Mesothelial cell of epicardium (in vitro differentiated cells): Measurements from ENCODE around the gene CEP85. TPM values are rescaled to one million over a fixed set of nuclear protein-coding genes. Genes with fewer than 3 reads are reported as not detected.
A peak's percentile ranks its signal among the peaks of the same experiment; 100 is the strongest.

ENCODE experiments used
- DNase-seq, 2 experiments: peaks; one replicate each; pipeline ENCODE4 v3.0.0; 2021; ENCODE audit warnings: low spot score in 2 of 2; ENCODE audit not compliant: unreplicated experiment in 2 of 2
- H3K27ac Mint-ChIP-seq: 2 replicates; pipeline ENCODE4 v1.8.0; 2021; ENCODE audit warnings: mixed read lengths
- H3K27me3 Mint-ChIP-seq: 2 replicates; pipeline ENCODE4 v1.8.0; 2021; ENCODE audit warnings: low read depth, mixed read lengths
- H3K36me3 Mint-ChIP-seq: 2 replicates; pipeline ENCODE4 v1.8.0; 2021; ENCODE audit warnings: mixed read lengths
- H3K4me1 Mint-ChIP-seq: 2 replicates; pipeline ENCODE4 v1.8.0; 2021; ENCODE audit warnings: mixed read lengths
- H3K4me3 Mint-ChIP-seq: 2 replicates; pipeline ENCODE4 v1.8.0; 2021; ENCODE audit warnings: mild to moderate bottlenecking, moderate library complexity, mixed read lengths
- H3K9me3 Mint-ChIP-seq: 2 replicates; pipeline ENCODE4 v1.8.0; 2021; ENCODE audit warnings: mixed read lengths
- total RNA-seq: library from RNA; stranded (reverse); gene quantifications from 3 replicates; pipeline ENCODE4 v1.2.1, GENCODE V29; 2021
- TF ChIP-seq, protein P1 (sequence below): fragments of 200-600 bp; sonication (generic); IDR thresholded peaks from one replicate; pipeline ENCODE4 v1.5.0; 2021; ENCODE audit warnings: antibody characterized with exemption; ENCODE audit not compliant: unreplicated experiment

The CEP85 gene
- total RNA-seq, 1 donor from 2014 or later = 20.3 TPM

DNA sequence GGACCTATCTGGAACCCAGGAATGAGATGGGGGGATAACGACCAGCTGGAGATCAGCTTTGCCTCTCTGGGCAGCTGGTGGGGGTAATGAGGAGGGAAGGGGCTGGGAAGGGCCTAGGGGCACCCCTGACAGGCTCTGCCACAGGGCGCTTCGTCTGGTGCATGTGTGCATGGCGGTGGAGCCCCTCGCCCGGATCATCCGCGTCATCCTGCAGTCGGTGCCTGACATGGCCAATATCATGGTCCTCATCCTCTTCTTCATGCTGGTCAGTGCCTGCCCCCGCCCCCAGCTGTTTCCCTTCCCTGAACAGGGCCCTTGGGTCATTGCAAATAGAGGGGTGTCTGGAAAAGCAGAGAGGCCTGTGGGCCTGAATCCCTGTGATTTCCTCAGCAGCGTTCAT is 36.2 kb upstream of the CEP85 start:
- TF ChIP-seq, protein P1, sequence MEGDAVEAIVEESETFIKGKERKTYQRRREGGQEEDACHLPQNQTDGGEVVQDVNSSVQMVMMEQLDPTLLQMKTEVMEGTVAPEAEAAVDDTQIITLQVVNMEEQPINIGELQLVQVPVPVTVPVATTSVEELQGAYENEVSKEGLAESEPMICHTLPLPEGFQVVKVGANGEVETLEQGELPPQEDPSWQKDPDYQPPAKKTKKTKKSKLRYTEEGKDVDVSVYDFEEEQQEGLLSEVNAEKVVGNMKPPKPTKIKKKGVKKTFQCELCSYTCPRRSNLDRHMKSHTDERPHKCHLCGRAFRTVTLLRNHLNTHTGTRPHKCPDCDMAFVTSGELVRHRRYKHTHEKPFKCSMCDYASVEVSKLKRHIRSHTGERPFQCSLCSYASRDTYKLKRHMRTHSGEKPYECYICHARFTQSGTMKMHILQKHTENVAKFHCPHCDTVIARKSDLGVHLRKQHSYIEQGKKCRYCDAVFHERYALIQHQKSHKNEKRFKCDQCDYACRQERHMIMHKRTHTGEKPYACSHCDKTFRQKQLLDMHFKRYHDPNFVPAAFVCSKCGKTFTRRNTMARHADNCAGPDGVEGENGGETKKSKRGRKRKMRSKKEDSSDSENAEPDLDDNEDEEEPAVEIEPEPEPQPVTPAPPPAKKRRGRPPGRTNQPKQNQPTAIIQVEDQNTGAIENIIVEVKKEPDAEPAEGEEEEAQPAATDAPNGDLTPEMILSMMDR = no peak
- Mint-ChIP-seq H3K9me3 (no peaks in the 10 kb centered on the region), H3K27ac (no peak overlapping the region), H3K4me3 (no peak overlapping the region), H3K27me3 (peaks cover 4% of the 10 kb centered on the region), H3K4me1 (peaks cover 26% of the 10 kb centered on the region), H3K36me3 (no peaks in the 10 kb centered on the region)
- DNase-seq = no peak

DNA sequence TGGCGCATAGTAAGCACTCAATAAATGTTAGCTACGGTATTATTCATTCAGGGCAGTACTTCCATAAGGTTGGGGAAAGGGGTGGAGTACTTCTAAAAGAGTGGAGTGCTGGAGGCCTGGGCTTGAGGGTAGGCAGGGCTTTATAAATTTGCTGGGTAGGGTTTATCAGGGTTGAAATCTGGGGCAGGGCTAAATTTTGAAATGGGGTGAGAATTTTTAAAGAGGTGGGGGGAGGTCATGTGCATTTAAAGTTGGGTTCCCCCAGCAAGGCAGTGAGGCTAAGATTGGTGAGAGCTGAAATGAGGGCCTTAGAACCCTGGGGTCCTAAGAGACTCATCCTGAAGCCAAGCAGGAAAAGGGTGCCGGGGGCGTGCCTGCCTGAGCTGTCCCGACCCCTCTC is 33.6 kb upstream of the CEP85 start:
- H3K27ac Mint-ChIP-seq = peak overlapping the region; percentile 81
- TF ChIP-seq, protein P1 = no peak
- peaks cover 13% of the 10 kb centered on the region for H3K27me3 Mint-ChIP-seq
- H3K4me3 Mint-ChIP-seq = peak overlapping the region; percentile 43
- no peaks in the 10 kb centered on the region for H3K36me3 Mint-ChIP-seq
- no peaks in the 10 kb centered on the region for H3K9me3 Mint-ChIP-seq
- H3K4me1 Mint-ChIP-seq = peaks cover 26% of the 10 kb centered on the region
- no peak for DNase-seq

DNA sequence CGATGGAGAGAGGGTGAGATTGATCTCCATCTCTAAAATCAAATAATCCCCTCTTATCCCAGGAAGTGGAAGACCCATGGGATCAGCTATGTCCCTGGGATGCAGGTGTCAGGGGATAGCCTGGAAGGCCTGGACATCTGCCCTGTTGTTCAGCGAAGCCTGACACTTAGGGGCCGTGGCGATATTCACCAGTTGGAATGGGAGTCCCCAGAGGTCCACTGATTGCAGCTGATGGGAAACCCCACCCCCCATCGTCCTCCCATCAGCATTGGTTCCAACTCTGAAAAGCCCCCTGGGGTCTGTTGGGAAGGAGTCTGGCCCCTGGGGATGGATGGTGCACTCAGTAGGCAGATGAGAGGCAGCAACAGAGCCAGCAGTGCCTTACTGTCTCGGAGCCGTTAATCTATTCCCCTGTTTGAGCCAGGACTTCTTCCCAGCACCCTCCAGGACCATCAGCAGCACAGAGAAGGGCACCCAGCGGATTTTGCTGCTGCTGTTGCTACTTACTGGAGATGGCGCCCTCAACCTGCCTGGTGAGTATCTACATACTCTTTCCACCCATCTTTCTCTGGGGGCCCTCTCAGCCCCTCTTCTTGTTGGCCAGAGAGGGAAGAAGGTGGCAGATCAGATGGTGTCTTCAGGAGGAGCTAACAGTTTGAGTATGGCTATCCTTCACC is 30.2 kb upstream of the CEP85 start:
- Mint-ChIP-seq H3K36me3 (no peaks in the 10 kb centered on the region), H3K4me3 (no peak overlapping the region), H3K27ac (no peak overlapping the region), H3K4me1 (peaks cover 26% of the 10 kb centered on the region), H3K9me3 (no peaks in the 10 kb centered on the region), H3K27me3 (peaks cover 13% of the 10 kb centered on the region)
- no peak for DNase-seq
- TF ChIP-seq, protein P1 = no peak

DNA sequence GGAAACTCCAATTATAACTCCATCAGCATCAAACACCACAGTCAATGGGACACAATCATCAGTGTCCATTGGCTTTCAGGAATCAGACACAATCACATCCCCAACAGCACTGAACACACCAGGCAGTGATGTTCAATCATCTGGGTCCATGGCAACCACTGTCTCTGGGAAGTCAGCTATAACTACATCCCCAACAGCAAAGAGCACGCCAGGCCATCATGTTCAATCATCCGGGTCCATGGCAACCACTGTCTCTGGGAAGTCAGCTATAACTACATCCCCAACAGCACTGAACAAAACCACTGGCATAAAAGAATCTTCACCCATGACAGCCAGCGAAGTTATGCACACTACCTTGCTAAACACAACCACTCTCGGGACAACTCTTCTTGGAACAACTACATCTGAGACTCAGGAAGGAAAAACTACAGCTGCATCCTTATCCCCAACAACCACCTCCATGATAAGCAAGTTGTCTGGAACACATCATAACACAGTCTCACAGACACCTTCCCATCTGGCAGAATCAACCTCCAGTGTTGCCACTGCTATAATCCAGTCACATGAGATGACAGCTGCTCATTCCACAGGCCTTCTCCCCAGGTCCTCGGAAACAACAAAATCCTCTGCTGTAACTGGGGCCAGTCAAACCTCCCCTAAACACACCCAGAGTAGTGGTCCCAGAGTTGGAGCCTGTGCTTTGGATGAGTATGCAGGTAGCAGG is 23.7 kb upstream of the CEP85 start:
- no peaks in the 10 kb centered on the region for H3K27me3 Mint-ChIP-seq
- H3K4me1 Mint-ChIP-seq = no peaks in the 10 kb centered on the region
- no peak overlapping the region for H3K27ac Mint-ChIP-seq
- DNase-seq = no peak
- H3K9me3 Mint-ChIP-seq = no peaks in the 10 kb centered on the region
- TF ChIP-seq, protein P1 = no peak
- no peaks in the 10 kb centered on the region for H3K36me3 Mint-ChIP-seq
- H3K4me3 Mint-ChIP-seq = no peak overlapping the region

DNA sequence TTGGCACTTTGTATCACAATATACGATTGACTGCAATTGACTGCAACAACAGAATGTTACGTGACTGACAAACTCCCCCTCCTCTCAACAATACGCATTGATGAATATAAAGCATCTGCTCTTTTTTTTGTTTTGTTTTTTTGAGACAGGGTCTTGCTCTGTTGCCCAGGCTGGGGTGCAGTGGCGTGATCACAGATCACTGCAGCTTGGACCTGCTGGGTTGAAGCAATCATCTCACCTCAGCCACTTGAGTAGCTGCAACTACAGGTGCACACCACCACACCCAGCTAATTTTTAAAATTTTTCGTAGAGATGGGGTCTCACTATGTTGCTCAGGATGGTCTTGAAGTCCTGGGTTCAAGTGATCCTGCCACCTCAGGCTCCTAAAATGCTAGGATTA is 21.3 kb upstream of the CEP85 start:
- H3K27ac Mint-ChIP-seq = no peak overlapping the region
- no peaks in the 10 kb centered on the region for H3K4me1 Mint-ChIP-seq
- H3K4me3 Mint-ChIP-seq = no peak overlapping the region
- no peaks in the 10 kb centered on the region for H3K9me3 Mint-ChIP-seq
- no peaks in the 10 kb centered on the region for H3K36me3 Mint-ChIP-seq
- no peaks in the 10 kb centered on the region for H3K27me3 Mint-ChIP-seq
- DNase-seq = no peak
- TF ChIP-seq, protein P1 = no peak
